Naive thymus-derived CD4-positive, alpha-beta T cell (primary cell): ENCODE data around the gene TSC22D2. TPM values are rescaled to one million over a fixed set of nuclear protein-coding genes. Genes with fewer than 3 reads are reported as not detected.

ENCODE experiments used
- ATAC-seq: fragments of 150-1000 bp; cut with Tn5 transposase; 2 replicates; pipeline ENCODE4 v1.10.0; 2021; ENCODE audit warnings: mild to moderate bottlenecking, moderate library complexity
- CTCF ChIA-PET: fragments of 350-600 bp; sonication (Branson Sonifier 250); formaldehyde crosslinking; loops from one replicate; lab custom pipeline; 2021; ENCODE audit warnings: antibody characterized with exemption; lab: Charles Lee
- POLR2A ChIA-PET: fragments of 350-600 bp; sonication (Branson Sonifier 250); formaldehyde crosslinking; loops from one replicate; lab custom pipeline; 2021; ENCODE audit warnings: antibody characterized with exemption, inconsistent platforms; lab: Charles Lee
- DNase-seq, 9 donors: peaks; one replicate each; pipeline versions ENCODE4 v3.0.0 to v3.0.0-alpha.2; 2020 to 2022; ENCODE audit warnings: mixed read lengths in 1 of 9
- H3K27ac ChIP-seq: one replicate; pipeline ENCODE4 v1.7.0; 2013; ENCODE audit warnings: mild to moderate bottlenecking, low read depth, low read length, moderate library complexity
- H3K27me3 ChIP-seq, 2 donors: one replicate each; pipeline ENCODE4 v1.7.0; 2013; ENCODE audit warnings: low read length in 2 of 2, mild to moderate bottlenecking in 2 of 2, moderate library complexity in 2 of 2; ENCODE audit not compliant: control insufficient read depth in 2 of 2, insufficient read depth in 2 of 2
- H3K36me3 ChIP-seq, 3 experiments: 1 replicate in 2 of 3; 2 replicates in 1 of 3; pipeline ENCODE4 v1.7.0; 2013; ENCODE audit warnings: low read length in 3 of 3, mild to moderate bottlenecking in 3 of 3, moderate library complexity in 1 of 3; ENCODE audit not compliant: insufficient read depth in 3 of 3, control insufficient read depth in 2 of 3
- H3K4me1 ChIP-seq, 2 donors: one replicate each; pipeline ENCODE4 v1.7.0; 2013; ENCODE audit warnings: low read length in 2 of 2, mild to moderate bottlenecking in 2 of 2, moderate library complexity in 1 of 2; ENCODE audit not compliant: control insufficient read depth in 2 of 2, insufficient read depth in 2 of 2
- H3K4me3 ChIP-seq: 2 replicates; pipeline ENCODE4 v1.7.0; 2013; ENCODE audit warnings: mild to moderate bottlenecking, low read length
- H3K9me3 ChIP-seq, 3 experiments: 1 replicate in 2 of 3; 2 replicates in 1 of 3; pipeline ENCODE4 v1.7.0; 2013; ENCODE audit warnings: low read length in 3 of 3; ENCODE audit not compliant: control insufficient read depth in 2 of 3
- H3K27ac Mint-ChIP-seq, 9 donors: one replicate each; pipeline ENCODE4 v1.8.0; 2020 to 2022; ENCODE audit warnings: mixed read lengths in 9 of 9, mild to moderate bottlenecking in 8 of 9, moderate library complexity in 5 of 9, inconsistent platforms in 2 of 9
- H3K27me3 Mint-ChIP-seq, 5 donors: one replicate each; pipeline ENCODE4 v1.8.0; 2021 to 2022; ENCODE audit warnings: mixed read lengths in 5 of 5, mild to moderate bottlenecking in 1 of 5
- H3K36me3 Mint-ChIP-seq, 5 donors: one replicate each; pipeline ENCODE4 v1.8.0; 2020 to 2022; ENCODE audit warnings: mixed read lengths in 5 of 5, mild to moderate bottlenecking in 3 of 5, inconsistent platforms in 1 of 5
- H3K4me1 Mint-ChIP-seq, 7 donors: one replicate each; pipeline ENCODE4 v1.8.0; 2020 to 2022; ENCODE audit warnings: mixed read lengths in 7 of 7, mild to moderate bottlenecking in 3 of 7, inconsistent platforms in 1 of 7
- H3K4me3 Mint-ChIP-seq, 10 donors: one replicate each; pipeline ENCODE4 v1.8.0; 2020 to 2022; ENCODE audit warnings: mild to moderate bottlenecking in 10 of 10, mixed read lengths in 10 of 10, moderate library complexity in 6 of 10, inconsistent platforms in 2 of 10
- H3K9me3 Mint-ChIP-seq, 11 donors: one replicate each; pipeline ENCODE4 v1.8.0; 2020 to 2022; ENCODE audit warnings: mixed read lengths in 11 of 11, mild to moderate bottlenecking in 4 of 11, inconsistent platforms in 1 of 11, moderate library complexity in 1 of 11
- intact Hi-C, 2 donors: fragments of 100-400 bp; cut with micrococcal nuclease; formaldehyde crosslinking; loops; one replicate each; pipeline ENCODE4 v1.15.1; 2023
- polyA plus RNA-seq, 2 donors: library from polyadenylated mRNA; unstranded; fragments of 300-500 nt; fragmentation: Illumina TruSeq; gene quantifications; one replicate each; pipeline ENCODE4 v1.2.3, GENCODE V29; 2021
- total RNA-seq, 6 experiments: library from RNA in 5 of 6; stranded (reverse) in 5 of 6; gene quantifications; 1 replicate in 5 of 6; 2 replicates in 1 of 6; pipeline ENCODE4 v1.2.3 and lab custom pipeline; 2021 to 2026

The TSC22D2 gene
- total and polyA plus RNA-seq, 7 experiments from 2014 or later, result 6.6 to 42.1 (median 26.1) TPM

DNA sequence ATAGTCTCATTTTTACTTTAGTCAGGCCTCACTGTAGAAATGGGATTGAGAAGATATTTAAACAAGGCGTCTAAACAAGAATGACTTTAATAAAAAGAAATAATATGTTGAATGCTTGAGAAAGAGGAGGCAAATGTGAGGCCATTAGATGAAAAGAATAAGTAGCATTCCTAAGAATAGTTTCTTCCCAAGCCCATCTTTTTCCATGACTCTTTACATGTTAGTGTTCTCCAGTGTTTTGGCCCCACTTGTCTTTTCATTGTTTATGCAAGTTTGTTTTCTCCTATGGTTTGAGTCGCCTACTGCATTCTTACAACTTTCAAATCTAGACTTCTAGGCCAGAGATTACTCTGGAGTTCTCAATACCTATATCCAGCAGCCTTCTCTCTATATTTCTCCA, 39.0 kb downstream of the TSC22D2 start:
- POLR2A ChIA-PET, result interaction anchor here (0.5 kb wide), 1 partner anchor 16 kb away, joined by 4 read pairs; no protein-coding TSS in a partner anchor
- CTCF ChIA-PET, result no interaction called here
- H3K4me3 Mint-ChIP-seq, result no peak overlapping the region
- peaks cover 0 to 2% (median 0%) of the 10 kb centered on the region in 11 donors for H3K9me3 Mint-ChIP-seq
- H3K27me3 Mint-ChIP-seq, result no peaks in the 10 kb centered on the region
- ATAC-seq, result no peak
- Histone ChIP-seq H3K9me3 (no peaks in the 10 kb centered on the region), H3K27ac (no peak overlapping the region), H3K27me3 (no peaks in the 10 kb centered on the region), H3K4me1 (peaks cover 3 to 4% of the 10 kb centered on the region in 2 donors), H3K4me3 (no peak overlapping the region), H3K36me3 (no peaks in the 10 kb centered on the region)
- H3K36me3 Mint-ChIP-seq, result peaks cover under 1 to 13% (median 2%) of the 10 kb centered on the region in 5 donors
- peaks cover 19 to 64% (median 54%) of the 10 kb centered on the region in 7 donors for H3K4me1 Mint-ChIP-seq
- peak overlapping the region in 5 of 9 donors; percentile 0 to 31 (median 10) for H3K27ac Mint-ChIP-seq
- no peak for DNase-seq
- intact Hi-C loops, result no loop called here

DNA sequence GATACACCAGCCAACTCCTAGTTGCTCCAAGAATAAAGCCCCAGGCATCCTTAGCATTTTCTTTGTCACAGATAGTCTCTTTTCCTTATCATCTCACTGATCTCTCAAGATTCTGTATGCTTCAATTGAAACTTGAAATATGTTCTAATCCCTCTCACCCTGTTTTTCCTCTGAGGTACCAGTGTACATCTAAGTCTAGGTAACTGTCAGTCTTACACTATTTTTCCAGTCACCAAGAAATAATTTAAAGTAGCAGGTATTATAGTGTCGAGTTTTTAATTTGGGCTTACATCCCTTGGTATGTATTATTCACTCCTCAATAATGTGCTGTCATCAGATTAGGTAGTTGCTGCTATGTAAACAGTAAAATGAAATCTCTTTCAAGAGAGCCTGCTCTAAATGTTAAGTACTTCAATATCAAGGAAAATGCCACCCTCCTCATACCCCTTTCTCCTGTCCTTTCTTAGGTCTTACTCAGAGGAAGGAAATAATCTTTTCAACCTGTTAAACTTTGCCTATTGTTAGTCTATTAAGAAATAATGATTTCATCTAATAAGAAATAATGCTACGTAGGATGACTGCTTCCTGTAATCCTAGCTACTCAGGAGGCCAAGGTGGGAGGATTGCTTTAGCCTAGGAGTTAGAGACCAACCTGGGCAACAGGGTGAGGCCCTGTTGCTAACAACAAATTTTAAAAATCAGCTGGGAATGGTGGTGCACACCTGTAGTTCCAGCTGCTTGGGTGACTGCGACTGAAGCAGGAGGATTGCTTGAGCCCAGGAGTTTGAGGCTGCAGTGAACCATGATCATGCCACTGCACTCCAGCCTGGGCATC, 39.8 kb downstream of the TSC22D2 start:
- H3K4me3 Mint-ChIP-seq, result no peak overlapping the region
- H3K27ac Mint-ChIP-seq, result peak overlapping the region in 5 of 9 donors; percentile 0 to 38 (median 17)
- H3K27me3 ChIP-seq, result no peaks in the 10 kb centered on the region
- intact Hi-C loops, result loop anchor here in 1 of 2 donors (2.0 kb wide), 1 partner anchor 13 kb away; no protein-coding TSS in a partner anchor
- ATAC-seq (no peak), DNase-seq (no peak)
- peaks cover 3 to 4% of the 10 kb centered on the region in 2 donors for H3K4me1 ChIP-seq
- no peaks in the 10 kb centered on the region for H3K9me3 Mint-ChIP-seq
- H3K4me1 Mint-ChIP-seq, result peaks cover 19 to 59% (median 52%) of the 10 kb centered on the region in 7 donors
- ChIA-PET POLR2A (interaction anchor here (1.3 kb wide), 1 partner anchor 39 kb away, joined by 3 read pairs; no protein-coding TSS in a partner anchor), CTCF (interaction anchor here (0.7 kb wide), 1 partner anchor 10 kb away, joined by 3 read pairs; no protein-coding TSS in a partner anchor)
- H3K36me3 ChIP-seq, result no peaks in the 10 kb centered on the region
- H3K27me3 Mint-ChIP-seq, result no peaks in the 10 kb centered on the region
- no peak overlapping the region for H3K27ac ChIP-seq
- no peak overlapping the region for H3K4me3 ChIP-seq
- peaks cover 0 to 11% (median 0%) of the 10 kb centered on the region in 5 donors for H3K36me3 Mint-ChIP-seq
- no peaks in the 10 kb centered on the region for H3K9me3 ChIP-seq

DNA sequence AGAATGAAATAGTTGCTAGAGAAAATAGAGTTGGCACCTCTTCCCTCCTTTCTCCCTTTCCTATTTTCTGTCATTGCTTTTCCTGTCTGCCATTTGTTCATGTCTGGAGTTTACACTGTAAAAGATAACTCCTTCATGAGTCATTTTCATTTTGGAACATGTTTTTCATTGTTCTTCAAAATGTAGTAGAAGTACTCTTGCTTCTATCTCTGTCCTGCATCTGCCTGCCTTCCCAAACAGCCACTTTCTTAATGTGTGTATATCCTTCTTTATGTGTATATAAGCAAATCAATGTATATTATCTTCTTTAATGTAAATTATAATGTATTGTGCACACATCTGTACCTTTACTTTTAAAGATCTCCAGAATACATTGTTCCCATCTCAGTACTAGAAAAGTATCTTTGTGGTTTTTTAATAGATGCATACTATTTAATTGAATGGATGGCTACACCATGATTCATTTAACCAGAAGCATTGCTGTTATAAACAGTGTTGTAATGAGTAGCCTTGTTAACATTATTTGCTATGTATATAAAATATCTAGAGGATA, 41.1 kb downstream of the TSC22D2 start:
- POLR2A ChIA-PET, result interaction anchor here (1.3 kb wide), 1 partner anchor 40 kb away, joined by 3 read pairs; no protein-coding TSS in a partner anchor
- H3K4me1 Mint-ChIP-seq, result peaks cover 18 to 64% (median 52%) of the 10 kb centered on the region in 7 donors

DNA sequence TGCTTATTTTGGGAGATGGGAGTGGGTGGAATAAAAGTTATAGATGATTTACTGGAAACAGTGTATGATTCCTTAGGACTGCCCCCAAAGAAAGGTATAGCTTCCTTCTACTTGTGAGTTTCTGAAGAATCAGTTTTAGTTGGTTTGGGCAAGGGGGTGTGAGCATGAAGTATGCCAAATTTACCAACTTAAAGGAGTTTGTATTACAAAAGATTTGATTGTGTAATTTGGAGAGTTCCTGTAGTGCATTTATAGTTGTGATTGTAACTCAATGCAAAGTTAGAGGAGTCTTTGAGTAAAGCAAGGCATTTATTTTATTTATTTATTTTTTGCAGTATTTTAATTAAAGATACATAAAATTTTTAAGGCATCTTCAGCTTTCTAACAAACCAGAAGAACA, 42.8 kb downstream of the TSC22D2 start:
- Mint-ChIP-seq H3K9me3 (no peaks in the 10 kb centered on the region), H3K4me3 (peak overlapping the region in 2 of 10 donors; percentile 10 to 32), H3K27ac (peak overlapping the region in 7 of 9 donors; percentile 6 to 72 (median 19)), H3K4me1 (peaks cover 17 to 66% (median 44%) of the 10 kb centered on the region in 7 donors), H3K27me3 (no peaks in the 10 kb centered on the region), H3K36me3 (no peaks in the 10 kb centered on the region)
- H3K27ac ChIP-seq, result no peak overlapping the region
- no peaks in the 10 kb centered on the region for H3K36me3 ChIP-seq
- intact Hi-C loops, result no loop called here
- peaks cover 3 to 4% of the 10 kb centered on the region in 2 donors for H3K4me1 ChIP-seq
- ChIA-PET CTCF (no interaction called here), POLR2A (no interaction called here)
- no peaks in the 10 kb centered on the region for H3K27me3 ChIP-seq
- ATAC-seq (no peak), DNase-seq (no peak)
- H3K4me3 ChIP-seq, result no peak overlapping the region
- H3K9me3 ChIP-seq, result no peaks in the 10 kb centered on the region

More for the DNA sequence above, 41.1 kb downstream of the TSC22D2 start:
- peak overlapping the region in 1 of 10 donors; percentile 2 for H3K4me3 Mint-ChIP-seq
- Histone ChIP-seq H3K9me3 (no peaks in the 10 kb centered on the region), H3K27ac (no peak overlapping the region), H3K27me3 (no peaks in the 10 kb centered on the region), H3K4me3 (no peak overlapping the region), H3K4me1 (peaks cover 3 to 4% of the 10 kb centered on the region in 2 donors), H3K36me3 (no peaks in the 10 kb centered on the region)
- DNase-seq, result no peak
- no peak for ATAC-seq
- intact Hi-C loops, result loop anchor here in 1 of 2 donors (2.0 kb wide), 1 partner anchor 14 kb away; no protein-coding TSS in a partner anchor
- H3K9me3 Mint-ChIP-seq, result no peaks in the 10 kb centered on the region
- H3K27ac Mint-ChIP-seq, result peak overlapping the region in 2 of 9 donors; percentile 10 to 37
- H3K27me3 Mint-ChIP-seq, result no peaks in the 10 kb centered on the region
- CTCF ChIA-PET, result no interaction called here
- peaks cover 0 to 2% (median 0%) of the 10 kb centered on the region in 5 donors for H3K36me3 Mint-ChIP-seq

DNA sequence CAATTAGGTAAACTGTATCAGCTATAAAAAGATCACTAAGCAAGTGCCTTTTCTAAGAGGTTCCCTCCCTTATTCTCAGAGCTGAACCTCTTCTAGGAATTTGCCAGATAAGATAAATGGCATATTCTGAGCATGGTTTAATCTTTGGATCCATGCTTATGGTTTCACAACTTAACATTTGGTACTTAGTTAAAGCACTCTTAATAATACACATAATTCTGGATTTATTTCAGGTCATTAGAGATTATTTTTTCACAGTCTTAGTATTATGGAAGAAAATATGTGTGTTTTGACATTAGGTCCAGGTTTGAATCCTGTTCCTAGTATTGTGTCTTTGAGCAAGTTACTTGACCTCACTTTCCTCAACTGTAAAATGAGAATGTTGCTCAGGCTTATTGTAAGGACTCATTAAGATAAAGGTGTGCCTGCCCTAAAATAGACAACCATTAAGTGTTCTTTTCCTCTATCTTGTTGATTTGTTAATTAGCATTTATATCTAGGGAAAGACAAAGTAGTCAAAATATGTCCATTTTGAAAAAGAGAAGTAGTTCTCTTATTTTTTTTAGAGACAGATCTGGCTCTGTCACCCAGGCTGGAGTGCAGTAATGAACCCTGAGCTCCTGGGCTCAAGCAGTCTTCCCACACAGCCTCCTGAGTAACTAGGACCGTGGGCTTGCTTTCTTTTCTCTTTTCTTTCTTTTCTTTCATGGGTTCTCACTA, 43.4 kb downstream of the TSC22D2 start:
- CTCF ChIA-PET, result interaction anchor here (0.6 kb wide), 1 partner anchor 44 kb away, joined by 5 read pairs; no protein-coding TSS in a partner anchor
- no peak for ATAC-seq
- H3K9me3 ChIP-seq, result no peaks in the 10 kb centered on the region
- POLR2A ChIA-PET, result no interaction called here
- H3K9me3 Mint-ChIP-seq, result no peaks in the 10 kb centered on the region
- DNase-seq, result no peak
- peaks cover 17 to 60% (median 39%) of the 10 kb centered on the region in 7 donors for H3K4me1 Mint-ChIP-seq
- peaks cover 0 to under 1% (median 0%) of the 10 kb centered on the region in 5 donors for H3K36me3 Mint-ChIP-seq
- no peak overlapping the region for H3K4me3 Mint-ChIP-seq
- peak overlapping the region in 1 of 9 donors; percentile 52 for H3K27ac Mint-ChIP-seq
- H3K4me1 ChIP-seq, result peaks cover 3 to 4% of the 10 kb centered on the region in 2 donors
- no peaks in the 10 kb centered on the region for H3K27me3 Mint-ChIP-seq
- no peaks in the 10 kb centered on the region for H3K36me3 ChIP-seq
- intact Hi-C loops, result no loop called here
- no peak overlapping the region for H3K4me3 ChIP-seq
- H3K27me3 ChIP-seq, result no peaks in the 10 kb centered on the region
- H3K27ac ChIP-seq, result no peak overlapping the region

DNA sequence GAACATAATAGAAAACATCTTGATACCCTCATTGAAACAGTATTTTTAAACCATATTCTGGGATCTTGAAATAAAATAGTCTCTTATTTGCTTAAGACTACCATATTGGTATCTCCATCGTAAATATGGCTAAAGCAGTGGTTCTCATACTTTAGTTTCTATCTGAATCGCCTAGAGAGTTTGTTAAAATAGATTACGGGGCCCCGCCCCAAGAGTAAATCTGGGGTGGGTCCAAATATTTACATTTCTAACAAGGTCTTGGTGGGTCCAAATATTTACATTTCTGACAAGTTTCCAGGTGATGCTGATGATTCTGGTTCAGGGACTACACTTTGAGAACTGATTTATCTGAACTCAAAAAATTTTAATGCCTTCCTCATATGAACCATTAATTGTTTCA, 45.3 kb downstream of the TSC22D2 start:
- Mint-ChIP-seq H3K36me3 (peaks cover 0 to 14% (median 4%) of the 10 kb centered on the region in 5 donors), H3K9me3 (no peaks in the 10 kb centered on the region), H3K27ac (peak overlapping the region in 1 of 9 donors; percentile 28), H3K27me3 (no peaks in the 10 kb centered on the region), H3K4me3 (no peak overlapping the region), H3K4me1 (peaks cover 12 to 44% (median 24%) of the 10 kb centered on the region in 7 donors)
- H3K36me3 ChIP-seq, result peaks cover 0 to 5% (median 0%) of the 10 kb centered on the region in 3 experiments
- peaks cover 3 to 4% of the 10 kb centered on the region in 2 donors for H3K4me1 ChIP-seq
- DNase-seq (no peak), ATAC-seq (no peak)
- H3K9me3 ChIP-seq, result no peaks in the 10 kb centered on the region
- intact Hi-C loops, result no loop called here
- H3K4me3 ChIP-seq, result no peak overlapping the region
- ChIA-PET CTCF (no interaction called here), POLR2A (no interaction called here)
- H3K27ac ChIP-seq, result no peak overlapping the region
- H3K27me3 ChIP-seq, result no peaks in the 10 kb centered on the region
